IMR-90 (cell line): Measurements from ENCODE around the gene MARCHF9. TPM values are rescaled to one million over a fixed set of nuclear protein-coding genes. Genes with fewer than 3 reads are reported as not detected.

Source experiments
- ATAC-seq: fragments of 200-7000 bp; cut with Tn5 transposase; 2 replicates; pipeline ENCODE4 v1.9.1; 2020; ENCODE audit warnings: low read depth, mild to moderate bottlenecking, moderate library complexity
- BruUV-seq: library from RNA; stranded (reverse); fragments of 400-500 nt; replicated peaks from 2 replicates; lab custom pipeline; 2021; lab: Mats Ljungman, UMichigan
- CTCF ChIA-PET: fragments of 300-600 bp; formaldehyde crosslinking; extraction: SDS; loops from one replicate; lab custom pipeline; 2021; ENCODE audit warnings: antibody characterized with exemption; lab: Yijun Ruan, JAX
- POLR2A ChIA-PET: fragments of 300-600 bp; sonication (Branson Sonifier 250); formaldehyde crosslinking; loops from one replicate; lab custom pipeline; 2022; ENCODE audit warnings: antibody characterized with exemption; ENCODE audit not compliant: unreplicated experiment; lab: Charles Lee
- DNase-seq: peaks from one replicate; pipeline ENCODE4 v3.0.0; 2013
- H2AFZ ChIP-seq: replicated peaks from 2 replicates; pipeline ENCODE3; 2013; ENCODE audit warnings: low read length, mild to moderate bottlenecking; ENCODE audit not compliant: poor library complexity
- H2AK5ac ChIP-seq: 2 replicates; pipeline ENCODE4 v1.6.1; 2013; ENCODE audit warnings: low read depth, low read length, inconsistent platforms
- H2AK9ac ChIP-seq: replicated peaks from 2 replicates; pipeline ENCODE3; 2013; ENCODE audit warnings: mild to moderate bottlenecking, low read depth, low read length, moderate library complexity; ENCODE audit not compliant: poor library complexity
- H2BK120ac ChIP-seq: 2 replicates; pipeline ENCODE4 v1.6.1; 2013; ENCODE audit warnings: low read depth, low read length, inconsistent platforms
- H2BK15ac ChIP-seq: 3 replicates; pipeline ENCODE4 v1.6.1; 2013; ENCODE audit warnings: low read depth, low read length, inconsistent platforms
- H2BK20ac ChIP-seq: 2 replicates; pipeline ENCODE4 v1.6.1; 2013; ENCODE audit warnings: low read depth, mild to moderate bottlenecking, inconsistent platforms, low read length, moderate library complexity
- H2BK5ac ChIP-seq: 2 replicates; pipeline ENCODE4 v1.6.1; 2013; ENCODE audit warnings: mild to moderate bottlenecking, low read depth, low read length, inconsistent platforms; ENCODE audit not compliant: poor library complexity, severe bottlenecking
- H3K14ac ChIP-seq: replicated peaks from 2 replicates; pipeline ENCODE4 v1.6.1; 2013; ENCODE audit warnings: low read depth, low read length, inconsistent platforms
- H3K18ac ChIP-seq: 2 replicates; pipeline ENCODE4 v1.6.1; 2013; ENCODE audit warnings: low read depth, low read length, control low read depth
- H3K23ac ChIP-seq: 2 replicates; pipeline ENCODE4 v1.6.1; 2013; ENCODE audit warnings: low read depth, low read length, inconsistent platforms
- H3K27ac ChIP-seq: 2 replicates; pipeline ENCODE4 v1.5.1; 2013; ENCODE audit warnings: mild to moderate bottlenecking, control low read depth, low read length; ENCODE audit not compliant: insufficient read depth
- H3K27me3 ChIP-seq: 2 replicates; pipeline ENCODE4 v1.6.1; 2013; ENCODE audit warnings: low read length; ENCODE audit not compliant: control insufficient read depth, insufficient read depth
- H3K36me3 ChIP-seq: 2 replicates; pipeline ENCODE4 v1.6.1; 2013; ENCODE audit warnings: low read length, mixed read lengths; ENCODE audit not compliant: control insufficient read depth, insufficient read depth
- H3K4ac ChIP-seq: 2 replicates; pipeline ENCODE4 v1.6.1; 2013; ENCODE audit warnings: low read depth, low read length, inconsistent platforms
- H3K4me1 ChIP-seq: 2 replicates; pipeline ENCODE4 v1.6.1; 2013; ENCODE audit warnings: low read length, mixed read lengths; ENCODE audit not compliant: control insufficient read depth, insufficient read depth
- H3K4me2 ChIP-seq: 2 replicates; pipeline ENCODE4 v1.6.1; 2013; ENCODE audit warnings: low read depth, mild to moderate bottlenecking, control low read depth, low read length, moderate library complexity
- H3K4me3 ChIP-seq: 2 replicates; pipeline ENCODE4 v1.5.1; 2013; ENCODE audit warnings: low read depth, mild to moderate bottlenecking, control low read depth, low read length, moderate library complexity; ENCODE audit not compliant: insufficient read depth
- H3K56ac ChIP-seq: 2 replicates; pipeline ENCODE4 v1.6.1; 2013; ENCODE audit warnings: low read length, inconsistent platforms; ENCODE audit not compliant: insufficient read depth; ENCODE audit errors: extremely low read depth
- H3K79me1 ChIP-seq, 2 experiments: 2 replicates each; pipeline ENCODE4 v1.6.1; 2013; ENCODE audit warnings: low read length in 2 of 2, inconsistent platforms in 1 of 2, low read depth in 1 of 2
- H3K9ac ChIP-seq: 2 replicates; pipeline ENCODE4 v1.6.1; 2013; ENCODE audit warnings: low read depth, low read length, control low read depth
- H3K9me1 ChIP-seq: 2 replicates; pipeline ENCODE4 v1.6.1; 2013; ENCODE audit warnings: low read length, inconsistent platforms; ENCODE audit not compliant: insufficient read depth
- H3K9me3 ChIP-seq: 2 replicates; pipeline ENCODE4 v1.6.1; 2013; ENCODE audit warnings: low read length; ENCODE audit not compliant: control insufficient read depth, insufficient read depth
- H4K20me1 ChIP-seq: 2 replicates; pipeline ENCODE4 v1.6.1; 2013; ENCODE audit warnings: low read length, inconsistent platforms; ENCODE audit not compliant: insufficient read depth
- H4K5ac ChIP-seq: 2 replicates; pipeline ENCODE4 v1.6.1; 2013; ENCODE audit warnings: mild to moderate bottlenecking, low read depth, low read length, control low read depth
- H4K8ac ChIP-seq, 2 experiments: 2 replicates each; pipeline ENCODE4 v1.6.1; 2013; ENCODE audit warnings: low read depth in 2 of 2, low read length in 2 of 2, control low read depth in 1 of 2, inconsistent platforms in 1 of 2
- H4K91ac ChIP-seq: 2 replicates; pipeline ENCODE4 v1.6.1; 2013; ENCODE audit warnings: low read depth, low read length, inconsistent platforms; ENCODE audit not compliant: insufficient read depth
- BHLHE40 ChIP-seq: fragments of 150-350 bp; IDR thresholded peaks from 2 replicates; pipeline ENCODE4 v1.6.1; 2016; ENCODE audit warnings: mild to moderate bottlenecking, low read depth, low read length
- CHD1 ChIP-seq: IDR thresholded peaks from 2 replicates; pipeline ENCODE4 v1.6.1; 2012; ENCODE audit warnings: low read depth, low read length, improper control_type of control experiment
- FOS ChIP-seq: fragments of 150-350 bp; IDR thresholded peaks from 2 replicates; pipeline ENCODE4 v1.6.1; 2016; ENCODE audit warnings: low read depth, low read length
- MAFK ChIP-seq: IDR thresholded peaks from 2 replicates; pipeline ENCODE4 v1.6.1; 2012; ENCODE audit warnings: low read depth, low read length, improper control_type of control experiment
- MAZ ChIP-seq: IDR thresholded peaks from 2 replicates; pipeline ENCODE4 v1.6.1; 2012; ENCODE audit warnings: low read depth, mild to moderate bottlenecking, low read length, improper control_type of control experiment, moderate library complexity, borderline replicate concordance
- MXI1 ChIP-seq: IDR thresholded peaks from 2 replicates; pipeline ENCODE4 v1.6.1; 2012; ENCODE audit warnings: low read depth, mild to moderate bottlenecking, low read length, moderate library complexity, borderline replicate concordance
- NFE2L2 ChIP-seq: fragments of 150-350 bp; IDR thresholded peaks from 2 replicates; pipeline ENCODE4 v1.6.1; 2016; ENCODE audit warnings: low read depth, mild to moderate bottlenecking, low read length
- POLR2A ChIP-seq: IDR thresholded peaks from 2 replicates; pipeline ENCODE4 v1.6.1; 2012; ENCODE audit warnings: mild to moderate bottlenecking, low read depth, low read length
- RAD21 ChIP-seq: IDR thresholded peaks from 2 replicates; pipeline ENCODE4 v1.6.1; 2012; ENCODE audit warnings: low read length, improper control_type of control experiment
- RCOR1 ChIP-seq: IDR thresholded peaks from 2 replicates; pipeline ENCODE4 v1.6.1; 2012; ENCODE audit warnings: mild to moderate bottlenecking, low read length, improper control_type of control experiment; ENCODE audit not compliant: insufficient replicate concordance
- RFX5 ChIP-seq: IDR thresholded peaks from 2 replicates; pipeline ENCODE4 v1.8.0; 2012; ENCODE audit warnings: low read depth, mild to moderate bottlenecking, low read length, moderate library complexity
- SMC3 ChIP-seq: fragments of 150-350 bp; IDR thresholded peaks from 2 replicates; pipeline ENCODE4 v1.6.1; 2016; ENCODE audit warnings: low read depth, mild to moderate bottlenecking, antibody characterized with exemption, low read length, moderate library complexity
- WGBS, 2 experiments: methylation state at CpG; one replicate each; pipeline versions ENCODE4 v1.1.5 to v1.1.7; 2013; ENCODE audit warnings: missing lambda C conversion rate in 2 of 2; ENCODE audit not compliant: insufficient read length in 1 of 2; ENCODE audit errors: extremely low coverage in 2 of 2; 5-methylcytosine and 5-hydroxymethylcytosine counted together
- dilution Hi-C: fragments of 300-500 bp; cut with HindIII; formaldehyde crosslinking; loops from one replicate; pipeline ENCODE4 v1.14.3; 2018; ENCODE audit warnings: low sequenced_read_pairs; ENCODE audit not compliant: unreplicated experiment
- in situ Hi-C: fragments of 300-500 bp; cut with MboI; formaldehyde crosslinking; loops from 3 replicates; pipeline ENCODE4 v1.14.3; 2019; ENCODE audit warnings: low sequenced_read_pairs, inconsistent platforms, mixed read lengths
- intact Hi-C: fragments of 100-400 bp; cut with micrococcal nuclease; formaldehyde crosslinking; loops from 2 replicates; pipeline ENCODE4 v1.10.0; 2022
- polyA plus RNA-seq, 3 experiments: library from polyadenylated mRNA; depleted of rRNA; stranded (reverse); fragments of >200 nt; gene quantifications; 2 replicates each; pipeline ENCODE4 v1.2.3, GENCODE V29; 2012; ENCODE audit warnings: low replicate concordance in 1 of 3
- total RNA-seq: library from RNA; depleted of rRNA; stranded (reverse); fragments of >200 nt; gene quantifications from 2 replicates; pipeline ENCODE4 v1.2.3, GENCODE V29; 2012
- TF ChIP-seq, protein P1 (sequence below): fragments of 150-350 bp; IDR thresholded peaks from 2 replicates; pipeline ENCODE4 v1.6.1; 2016; ENCODE audit warnings: low read depth, mild to moderate bottlenecking, low read length, moderate library complexity, borderline replicate concordance
- TF ChIP-seq, protein P2 (sequence below): conservative IDR thresholded peaks from 2 replicates; pipeline ENCODE4 v1.5.1; 2012; ENCODE audit warnings: mild to moderate bottlenecking, low read depth, low read length, improper control_type of control experiment
- TF ChIP-seq, protein P3 (sequence below): fragments of 150-350 bp; IDR thresholded peaks from 2 replicates; pipeline ENCODE4 v1.6.1; 2017; ENCODE audit warnings: mild to moderate bottlenecking, antibody characterized with exemption, low read length, low read depth

MARCHF9 gene
- total and polyA plus RNA-seq, 2 of the 4 experiments (the other 2 are of a cell fraction), result 1.1 to 5.4 TPM

DNA sequence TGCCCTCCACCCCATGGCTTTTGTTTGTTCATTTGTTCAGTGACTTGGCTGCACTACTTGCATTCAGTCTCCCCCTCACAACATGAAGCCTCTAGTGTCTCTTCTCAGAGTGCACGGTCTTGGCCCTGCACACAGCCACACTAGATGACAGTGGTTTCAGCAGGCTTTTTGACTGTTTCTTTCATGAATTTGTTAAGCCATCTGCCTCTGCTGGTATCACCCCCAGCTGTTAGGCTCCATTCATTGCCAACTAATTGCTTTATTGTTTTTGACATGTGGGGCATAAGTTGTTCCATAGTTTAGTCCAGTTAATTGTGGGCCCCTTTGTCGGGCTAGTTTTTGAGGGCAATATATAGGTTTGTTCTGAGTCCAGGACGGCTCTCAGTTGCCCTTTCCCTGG, 42.2 kb upstream of the MARCHF9 start:
- H2AFZ ChIP-seq, result no peak overlapping the region
- no peak overlapping the region for H3K23ac ChIP-seq
- no peak overlapping the region for H3K14ac ChIP-seq
- no peaks in the 10 kb centered on the region for H3K27me3 ChIP-seq
- in situ Hi-C loops (no loop called here), dilution Hi-C loops (no loop called here), intact Hi-C loops (no loop called here)
- DNase-seq (no peak), ATAC-seq (no peak)
- H3K4me3 ChIP-seq, result no peak overlapping the region
- ChIA-PET POLR2A (no interaction called here), CTCF (interaction anchor here (1.6 kb wide), 1 partner anchor 19 kb away, joined by 3 read pairs; the partner anchor contains the start of gene OS9)
- peaks cover 25% of the 10 kb centered on the region for H3K36me3 ChIP-seq
- BruUV-seq, result no TSS peak
- no peaks in the 10 kb centered on the region; a peak in 1 of 4 replicates for H3K79me1 ChIP-seq
- H2BK20ac ChIP-seq, result no peak overlapping the region
- H3K9ac ChIP-seq, result no peak overlapping the region
- H3K4me2 ChIP-seq, result no peak overlapping the region
- H3K56ac ChIP-seq, result no peak overlapping the region
- no peak overlapping the region for H2BK5ac ChIP-seq
- no peak overlapping the region for H2BK15ac ChIP-seq
- TF ChIP-seq FOS (no peak), POLR2A (no peak), SMC3 (no peak), MAFK (no peak), RFX5 (no peak), CHD1 (no peak), NFE2L2 (no peak), MXI1 (no peak), MAZ (no peak), RAD21 (no peak), RCOR1 (no peak), BHLHE40 (no peak)
- TF ChIP-seq, protein P1, sequence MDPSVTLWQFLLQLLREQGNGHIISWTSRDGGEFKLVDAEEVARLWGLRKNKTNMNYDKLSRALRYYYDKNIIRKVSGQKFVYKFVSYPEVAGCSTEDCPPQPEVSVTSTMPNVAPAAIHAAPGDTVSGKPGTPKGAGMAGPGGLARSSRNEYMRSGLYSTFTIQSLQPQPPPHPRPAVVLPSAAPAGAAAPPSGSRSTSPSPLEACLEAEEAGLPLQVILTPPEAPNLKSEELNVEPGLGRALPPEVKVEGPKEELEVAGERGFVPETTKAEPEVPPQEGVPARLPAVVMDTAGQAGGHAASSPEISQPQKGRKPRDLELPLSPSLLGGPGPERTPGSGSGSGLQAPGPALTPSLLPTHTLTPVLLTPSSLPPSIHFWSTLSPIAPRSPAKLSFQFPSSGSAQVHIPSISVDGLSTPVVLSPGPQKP, result no peak
- TF ChIP-seq, protein P2, sequence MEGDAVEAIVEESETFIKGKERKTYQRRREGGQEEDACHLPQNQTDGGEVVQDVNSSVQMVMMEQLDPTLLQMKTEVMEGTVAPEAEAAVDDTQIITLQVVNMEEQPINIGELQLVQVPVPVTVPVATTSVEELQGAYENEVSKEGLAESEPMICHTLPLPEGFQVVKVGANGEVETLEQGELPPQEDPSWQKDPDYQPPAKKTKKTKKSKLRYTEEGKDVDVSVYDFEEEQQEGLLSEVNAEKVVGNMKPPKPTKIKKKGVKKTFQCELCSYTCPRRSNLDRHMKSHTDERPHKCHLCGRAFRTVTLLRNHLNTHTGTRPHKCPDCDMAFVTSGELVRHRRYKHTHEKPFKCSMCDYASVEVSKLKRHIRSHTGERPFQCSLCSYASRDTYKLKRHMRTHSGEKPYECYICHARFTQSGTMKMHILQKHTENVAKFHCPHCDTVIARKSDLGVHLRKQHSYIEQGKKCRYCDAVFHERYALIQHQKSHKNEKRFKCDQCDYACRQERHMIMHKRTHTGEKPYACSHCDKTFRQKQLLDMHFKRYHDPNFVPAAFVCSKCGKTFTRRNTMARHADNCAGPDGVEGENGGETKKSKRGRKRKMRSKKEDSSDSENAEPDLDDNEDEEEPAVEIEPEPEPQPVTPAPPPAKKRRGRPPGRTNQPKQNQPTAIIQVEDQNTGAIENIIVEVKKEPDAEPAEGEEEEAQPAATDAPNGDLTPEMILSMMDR, result no peak
- TF ChIP-seq, protein P3, sequence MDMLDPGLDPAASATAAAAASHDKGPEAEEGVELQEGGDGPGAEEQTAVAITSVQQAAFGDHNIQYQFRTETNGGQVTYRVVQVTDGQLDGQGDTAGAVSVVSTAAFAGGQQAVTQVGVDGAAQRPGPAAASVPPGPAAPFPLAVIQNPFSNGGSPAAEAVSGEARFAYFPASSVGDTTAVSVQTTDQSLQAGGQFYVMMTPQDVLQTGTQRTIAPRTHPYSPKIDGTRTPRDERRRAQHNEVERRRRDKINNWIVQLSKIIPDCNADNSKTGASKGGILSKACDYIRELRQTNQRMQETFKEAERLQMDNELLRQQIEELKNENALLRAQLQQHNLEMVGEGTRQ, result no peak
- H2AK5ac ChIP-seq, result no peak overlapping the region
- no peak overlapping the region for H3K4ac ChIP-seq
- no peak overlapping the region for H3K18ac ChIP-seq
- H2AK9ac ChIP-seq, result no peak overlapping the region
- H3K27ac ChIP-seq, result no peak overlapping the region
- no peak overlapping the region for H4K8ac ChIP-seq
- no CpG with 5 or more reads among the region's 3 CpGs for WGBS, 2 experiments
- H3K9me1 ChIP-seq, result no peaks in the 10 kb centered on the region
- no peak overlapping the region for H4K91ac ChIP-seq
- no peak overlapping the region for H4K5ac ChIP-seq
- H3K9me3 ChIP-seq, result no peaks in the 10 kb centered on the region
- no peak overlapping the region for H2BK120ac ChIP-seq
- no peaks in the 10 kb centered on the region for H3K4me1 ChIP-seq
- H4K20me1 ChIP-seq, result no peaks in the 10 kb centered on the region
